IPS DF 6.9 (cell line): ENCODE data around the gene INTS1.

ENCODE experiments used
- DNase-seq: peaks from one replicate; pipeline ENCODE4 v3.0.0-alpha.2; 2013; ENCODE audit warnings: low read depth, low spot score
- H3K27ac ChIP-seq: one replicate; pipeline ENCODE4 v1.5.1; 2013; ENCODE audit warnings: low read length, control low read depth
- H3K27me3 ChIP-seq: 2 replicates; pipeline ENCODE4 v1.6.1; 2013; ENCODE audit warnings: mild to moderate bottlenecking, low read length; ENCODE audit not compliant: control insufficient read depth, insufficient read depth
- H3K36me3 ChIP-seq: 2 replicates; pipeline ENCODE4 v1.6.1; 2013; ENCODE audit warnings: low read length; ENCODE audit not compliant: control insufficient read depth, insufficient read depth
- H3K4me1 ChIP-seq: 2 replicates; pipeline ENCODE4 v1.6.1; 2013; ENCODE audit warnings: low read length; ENCODE audit not compliant: control insufficient read depth, insufficient read depth
- H3K4me3 ChIP-seq: 2 replicates; pipeline ENCODE4 v1.5.1; 2013; ENCODE audit warnings: mild to moderate bottlenecking, low read length
- H3K9me3 ChIP-seq: 2 replicates; pipeline ENCODE4 v1.6.1; 2013; ENCODE audit warnings: low read length, inconsistent platforms; ENCODE audit not compliant: control insufficient read depth, insufficient read depth
- whole genome bisulfite sequencing: extraction: QIAGEN DNeasy Blood & Tissue Kit; methylation state at CpG from one replicate; pipeline ENCODE4 v1.1.7; 2013; ENCODE audit warnings: mixed read lengths, missing lambda C conversion rate; ENCODE audit not compliant: insufficient read length, insufficient coverage; 5-methylcytosine and 5-hydroxymethylcytosine counted together

INTS1 gene

DNA sequence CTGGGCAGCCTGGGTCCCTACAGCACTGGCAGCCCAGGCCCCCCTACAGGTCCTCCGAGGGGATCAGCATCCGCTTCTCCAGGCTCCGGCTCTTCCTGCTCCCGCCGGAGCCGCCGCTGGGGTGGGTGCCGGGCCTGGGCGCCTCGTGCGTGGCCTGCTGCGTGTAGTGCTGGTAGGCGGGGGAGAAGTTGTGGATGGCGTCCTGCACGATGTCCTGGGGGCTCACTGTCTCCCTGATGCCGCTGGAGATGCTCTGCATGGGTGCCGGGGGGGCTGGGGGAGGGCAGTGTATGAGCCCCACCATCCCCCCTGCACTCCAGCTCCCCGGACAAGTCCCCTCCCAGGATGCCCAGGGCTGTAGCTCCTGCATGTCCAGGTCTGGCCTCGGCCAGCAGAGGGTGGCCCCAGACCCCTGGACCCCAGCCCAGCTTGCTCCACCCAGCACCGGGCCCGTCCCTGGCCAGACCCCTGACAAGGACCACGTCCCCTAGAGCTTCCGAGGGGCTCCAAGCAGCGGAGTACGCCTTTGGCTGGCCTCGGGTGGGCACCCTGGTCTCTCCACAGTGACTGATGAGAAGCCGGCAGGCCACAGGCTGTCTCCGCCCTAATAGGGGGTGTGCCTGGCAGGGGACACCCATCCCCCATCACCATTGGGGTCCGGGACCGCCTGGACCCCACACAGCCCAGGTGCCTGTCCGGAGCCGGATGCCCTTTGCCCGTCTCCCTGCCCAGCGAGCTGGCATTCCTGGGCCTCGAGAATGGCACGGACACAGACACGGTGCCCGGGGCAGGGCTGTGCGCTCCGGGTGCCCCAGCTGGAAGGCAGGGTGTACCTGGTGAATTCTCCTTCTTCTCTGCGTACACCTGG is 43.0 kb upstream of the INTS1 start:
- WGBS: no CpG with 5 or more reads among the region's 41 CpGs
- Histone ChIP-seq H3K4me3 (no peak overlapping the region), H3K27ac (no peak overlapping the region), H3K27me3 (no peaks in the 10 kb centered on the region), H3K36me3 (no peaks in the 10 kb centered on the region), H3K4me1 (peaks cover 1% of the 10 kb centered on the region; the same call in 1 of the 2 replicates), H3K9me3 (no peaks in the 10 kb centered on the region)
- no peak for DNase-seq

DNA sequence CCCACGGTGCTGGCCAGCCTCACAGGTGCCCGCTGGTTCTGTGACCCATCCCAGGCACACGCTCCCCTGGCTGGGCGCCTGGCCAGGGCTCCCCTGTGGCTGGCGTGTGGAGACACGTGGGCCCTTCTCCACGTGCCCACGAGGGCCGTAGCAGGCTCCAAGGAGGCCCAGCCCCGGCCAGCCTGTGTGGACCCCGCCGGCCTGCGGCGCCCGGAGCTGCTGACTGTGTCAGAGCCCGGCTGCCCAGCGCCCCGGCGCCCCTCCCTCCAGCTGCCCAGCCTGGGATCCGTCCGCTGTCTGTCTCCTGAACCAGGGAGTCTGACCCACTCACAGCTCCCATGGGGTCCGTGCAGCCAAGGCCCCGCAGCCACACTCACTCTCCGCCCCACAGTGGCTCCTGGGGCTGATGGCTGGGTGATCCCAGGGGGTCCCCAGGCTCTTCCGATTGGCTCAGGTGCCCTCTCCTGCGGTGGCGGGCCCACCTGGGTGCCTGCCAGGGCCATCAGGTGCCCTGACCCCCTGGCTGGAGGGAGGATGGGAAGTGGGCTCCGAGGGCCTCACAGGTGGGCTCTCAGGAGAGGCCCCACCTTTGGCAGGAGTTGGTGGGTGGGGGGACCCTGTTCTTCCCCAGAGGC is 42.2 kb upstream of the INTS1 start:
- no peak overlapping the region for H3K27ac ChIP-seq

DNA sequence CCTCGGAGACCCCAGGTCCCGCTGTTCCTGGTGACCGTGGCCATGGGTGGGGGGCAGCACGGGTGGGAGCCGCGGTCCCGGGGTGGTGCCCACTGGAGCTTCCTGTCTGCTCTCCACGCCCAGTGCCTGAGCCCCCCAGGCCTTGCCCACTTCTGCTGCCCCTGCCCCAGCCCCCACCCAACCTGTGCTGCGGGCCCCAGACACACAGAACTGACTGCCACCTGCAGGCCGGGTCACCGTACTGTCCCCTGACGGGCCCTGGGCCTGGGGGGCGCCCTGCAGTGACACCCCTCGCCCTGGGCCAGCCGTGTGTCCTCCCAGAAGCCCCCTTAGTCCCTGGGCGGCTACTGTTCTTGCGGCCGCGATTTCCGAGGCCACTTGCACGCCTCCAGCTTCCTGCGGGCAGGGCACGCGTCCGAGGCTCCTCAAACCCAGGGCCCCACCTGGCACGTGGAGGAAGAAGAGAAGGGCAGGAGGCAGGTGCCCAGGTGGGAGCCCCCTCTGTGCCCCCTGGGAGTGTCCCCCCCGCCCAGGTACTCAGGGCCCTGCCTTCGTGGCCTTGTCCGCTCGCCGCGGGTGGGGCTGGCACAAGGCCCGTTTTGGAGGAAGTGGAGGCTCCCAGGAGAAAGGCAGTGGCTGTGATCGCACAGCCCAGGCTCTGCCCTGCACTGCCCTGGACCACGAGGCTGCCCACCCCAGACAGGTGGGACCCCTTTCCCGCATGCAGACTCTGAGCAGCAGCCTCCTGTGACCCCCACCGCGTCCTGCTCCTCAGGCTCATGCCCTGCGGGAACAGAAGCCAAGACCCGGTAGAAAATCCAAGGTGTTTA is 41.4 kb upstream of the INTS1 start:
- no peak overlapping the region for H3K4me3 ChIP-seq
- peaks cover 4% of the 10 kb centered on the region; the same call in 1 of the 2 replicates for H3K36me3 ChIP-seq
- H3K27me3 ChIP-seq: no peaks in the 10 kb centered on the region
- peaks cover 1% of the 10 kb centered on the region; the same call in 1 of the 2 replicates for H3K4me1 ChIP-seq
- no peak for DNase-seq
- no peaks in the 10 kb centered on the region for H3K9me3 ChIP-seq
- no peak overlapping the region for H3K27ac ChIP-seq
- WGBS: no CpG with 5 or more reads among the region's 40 CpGs

More for the DNA sequence above, 42.2 kb upstream of the INTS1 start:
- Histone ChIP-seq H3K36me3 (no peaks in the 10 kb centered on the region), H3K9me3 (no peaks in the 10 kb centered on the region), H3K4me3 (no peak overlapping the region), H3K27me3 (no peaks in the 10 kb centered on the region), H3K4me1 (peaks cover 1% of the 10 kb centered on the region; the same call in 1 of the 2 replicates)
- WGBS: no CpG with 5 or more reads among the region's 28 CpGs
- no peak for DNase-seq

DNA sequence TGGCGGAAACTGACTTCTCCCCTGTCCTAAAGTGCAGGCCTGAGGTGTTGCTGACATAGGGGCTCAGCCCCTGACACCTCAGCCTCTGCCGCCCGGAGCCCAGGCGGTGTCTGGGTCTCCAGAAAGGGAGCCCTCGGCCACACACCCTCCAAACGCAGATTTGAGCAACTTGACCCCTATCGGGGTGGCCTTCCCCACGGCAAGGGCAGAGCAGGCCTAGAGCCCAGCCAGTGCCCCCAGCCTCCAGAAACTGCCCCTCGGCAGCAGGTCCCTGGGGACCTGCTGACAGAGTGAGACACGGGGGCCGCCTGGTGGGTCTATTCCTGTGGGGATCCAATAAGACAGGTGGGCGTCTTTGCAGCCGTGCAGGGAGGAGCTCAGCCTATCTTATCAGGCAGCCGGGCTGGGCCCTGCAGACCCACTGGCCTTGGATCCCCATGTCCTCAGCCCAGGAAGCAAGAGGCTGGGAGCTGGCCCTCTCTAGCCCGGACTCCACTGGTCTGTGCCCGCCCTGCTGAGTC is 40.8 kb upstream of the INTS1 start:
- Histone ChIP-seq H3K36me3 (peaks cover 5% of the 10 kb centered on the region; the same call in 1 of the 2 replicates), H3K27ac (no peak overlapping the region), H3K4me1 (peaks cover 1% of the 10 kb centered on the region; the same call in 1 of the 2 replicates), H3K9me3 (no peaks in the 10 kb centered on the region), H3K27me3 (no peaks in the 10 kb centered on the region), H3K4me3 (no peak overlapping the region)
- no peak for DNase-seq
- WGBS: no CpG with 5 or more reads among the region's 16 CpGs

DNA sequence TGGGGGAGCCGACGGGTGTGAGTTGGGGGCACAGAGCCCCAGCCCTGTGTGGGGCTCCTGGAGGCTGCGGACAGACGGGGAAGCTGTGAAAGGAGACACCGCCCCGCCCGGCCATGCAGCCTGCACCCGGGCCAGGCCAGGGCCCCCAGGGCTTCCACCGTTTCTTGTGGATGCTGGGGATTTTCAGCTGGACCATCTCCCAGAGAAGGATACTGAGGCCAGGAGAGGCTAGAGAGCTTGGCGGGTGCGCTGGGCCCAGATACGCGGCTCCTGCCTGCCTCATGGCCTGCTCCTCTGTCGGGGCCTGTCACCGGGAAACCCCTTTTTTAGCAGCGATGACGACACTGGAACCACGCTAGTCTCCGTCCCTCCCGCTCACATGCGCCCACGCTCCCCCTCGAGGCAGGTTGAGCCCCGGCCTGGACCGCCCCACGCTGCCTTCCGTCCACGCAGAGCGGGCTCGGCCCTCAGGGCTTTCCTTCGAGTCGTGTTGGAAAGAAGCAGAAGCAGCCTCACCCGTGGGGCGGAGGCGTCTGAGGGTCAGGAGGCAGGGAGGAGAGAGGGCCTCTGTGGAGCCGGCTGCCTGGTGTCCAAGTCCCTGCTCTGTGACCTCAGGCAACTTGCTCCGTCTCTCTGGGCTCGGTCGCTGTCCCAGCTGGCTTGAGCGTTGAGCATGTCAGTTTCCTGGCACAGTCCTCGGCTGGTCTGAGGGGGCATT is 40.1 kb upstream of the INTS1 start:
- H3K4me3 ChIP-seq: no peak overlapping the region
- no peak overlapping the region for H3K27ac ChIP-seq
- H3K27me3 ChIP-seq: no peaks in the 10 kb centered on the region
- peaks cover 1% of the 10 kb centered on the region; the same call in 1 of the 2 replicates for H3K4me1 ChIP-seq
- WGBS: no CpG with 5 or more reads among the region's 41 CpGs
- H3K9me3 ChIP-seq: no peaks in the 10 kb centered on the region
- H3K36me3 ChIP-seq: peaks cover 10% of the 10 kb centered on the region
- no peak for DNase-seq

DNA sequence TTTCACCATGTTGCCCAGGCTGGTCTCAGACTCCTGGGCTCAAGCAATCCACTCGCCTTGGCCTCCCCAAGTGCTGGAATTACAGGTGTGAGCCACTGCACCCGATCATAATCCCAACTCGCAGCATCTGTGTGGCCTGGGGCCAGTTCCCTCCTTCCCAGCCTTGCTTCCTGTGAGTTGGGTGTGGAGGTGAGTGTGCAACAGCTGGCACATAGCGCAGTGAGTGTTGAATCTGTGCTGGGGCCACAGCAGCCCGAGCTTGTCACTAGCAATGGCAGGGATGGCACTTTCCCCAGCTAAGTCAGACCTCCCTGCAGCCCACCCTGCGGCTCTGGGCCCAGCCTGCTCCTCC is 39.6 kb upstream of the INTS1 start:
- Histone ChIP-seq H3K27me3 (no peaks in the 10 kb centered on the region), H3K36me3 (peaks cover 12% of the 10 kb centered on the region), H3K27ac (no peak overlapping the region), H3K9me3 (no peaks in the 10 kb centered on the region), H3K4me1 (no peaks in the 10 kb centered on the region; the same call in 1 of the 2 replicates), H3K4me3 (no peak overlapping the region)
- WGBS: no CpG with 5 or more reads among the region's 6 CpGs
- no peak for DNase-seq

DNA sequence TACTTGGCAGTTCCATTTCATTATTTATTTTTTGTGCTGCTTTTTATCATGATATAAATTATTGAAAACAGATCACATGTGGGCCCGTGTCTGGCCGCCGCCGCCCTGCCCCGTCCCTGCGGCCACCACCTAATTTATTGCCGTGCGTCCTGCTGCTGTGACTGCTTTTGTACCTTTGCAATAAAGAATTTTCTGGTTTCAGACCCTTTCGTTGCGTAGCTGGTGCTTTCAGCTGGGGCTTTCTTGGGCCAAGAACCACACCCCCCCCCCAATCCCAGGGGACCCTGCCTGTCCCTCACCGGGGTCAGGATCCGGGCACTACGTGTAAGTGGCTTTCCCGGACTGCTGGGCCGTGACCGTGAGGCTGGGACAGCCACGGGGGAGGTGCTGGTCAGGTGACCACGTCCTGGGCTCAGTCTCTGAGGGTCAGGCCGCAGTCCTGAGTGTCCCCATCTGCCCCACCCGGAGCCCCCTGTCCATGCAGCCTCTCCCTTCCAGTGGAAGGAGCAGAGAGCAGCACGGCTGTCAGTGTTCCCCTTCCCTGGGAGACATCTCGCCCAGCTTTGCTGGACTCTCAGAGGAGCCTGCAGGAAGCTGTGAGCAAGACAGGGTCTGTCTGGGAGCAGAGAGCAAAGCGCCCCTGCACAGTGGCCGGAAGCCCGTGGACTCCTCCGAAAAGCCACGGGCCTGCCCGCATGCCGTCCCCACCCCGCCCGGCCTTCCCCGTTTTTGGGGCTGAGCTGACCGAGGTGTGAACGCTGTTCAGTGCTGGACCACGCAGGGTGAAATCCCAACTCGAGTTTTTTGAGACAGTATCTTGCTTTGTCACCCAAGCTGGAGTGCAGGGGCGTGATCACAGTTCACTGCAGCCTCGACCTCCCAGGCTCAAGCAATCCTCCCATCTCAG is 38.9 kb upstream of the INTS1 start:
- no peak for DNase-seq
- WGBS: no CpG with 5 or more reads among the region's 38 CpGs
- no peaks in the 10 kb centered on the region for H3K9me3 ChIP-seq
- peaks cover 12% of the 10 kb centered on the region for H3K36me3 ChIP-seq
- no peak overlapping the region for H3K27ac ChIP-seq
- no peaks in the 10 kb centered on the region for H3K27me3 ChIP-seq
- no peak overlapping the region for H3K4me3 ChIP-seq
- no peaks in the 10 kb centered on the region; the same call in 1 of the 2 replicates for H3K4me1 ChIP-seq

DNA sequence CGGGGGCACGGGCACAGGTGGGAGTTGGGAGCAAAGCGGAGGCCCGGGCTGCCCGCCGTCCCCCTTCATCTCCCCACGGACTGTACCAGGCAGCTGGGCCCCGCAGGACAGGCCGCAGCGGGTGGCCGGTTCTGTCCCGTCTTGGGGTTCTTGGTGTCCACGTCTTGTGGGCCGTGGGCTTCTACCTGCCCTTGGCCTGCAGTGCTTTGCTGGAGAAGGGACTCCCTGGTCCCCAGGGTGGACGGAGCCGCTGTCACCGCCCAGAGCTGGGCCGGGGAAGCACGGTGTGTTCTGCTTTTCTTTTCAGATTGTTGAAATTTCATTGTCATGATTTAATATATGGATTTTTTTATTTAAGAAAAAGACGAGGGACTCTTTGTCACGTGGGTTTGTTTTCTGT is 38.1 kb upstream of the INTS1 start:
- Histone ChIP-seq H3K4me3 (no peak overlapping the region), H3K27ac (no peak overlapping the region), H3K36me3 (peaks cover 12% of the 10 kb centered on the region), H3K9me3 (no peaks in the 10 kb centered on the region), H3K4me1 (peaks cover 5% of the 10 kb centered on the region), H3K27me3 (no peaks in the 10 kb centered on the region)
- DNase-seq: no peak
- WGBS: no CpG with 5 or more reads among the region's 21 CpGs
